Thyroid gland (tissue), 4 donors: Measurements from ENCODE around the gene KRTAP12-3.
"Not testable (repeated sequence)": the region's sequence is repeated elsewhere in the genome, so short reads cannot be mapped to it uniquely, and the experiment has no call there.

Experiments used
- POLR2A ChIP-seq, 2 donors: fragments of 450-650 bp; IDR thresholded peaks; one replicate each; pipeline ENCODE4 v1.6.1; 2017; ENCODE audit warnings: antibody characterized with exemption in 2 of 2, mild to moderate bottlenecking in 2 of 2, moderate library complexity in 1 of 2
- TF ChIP-seq, protein P1 (sequence below), 6 experiments: fragments of 200-600 bp in 3 of 6; fragments of 450-650 bp in 3 of 6; sonication (generic) in 3 of 6; IDR thresholded peaks; one replicate each; pipeline ENCODE4 v1.5.1; 2016 to 2019; ENCODE audit warnings: antibody characterized with exemption in 6 of 6, mild to moderate bottlenecking in 2 of 6, inconsistent platforms in 1 of 6, moderate library complexity in 1 of 6

DNA sequence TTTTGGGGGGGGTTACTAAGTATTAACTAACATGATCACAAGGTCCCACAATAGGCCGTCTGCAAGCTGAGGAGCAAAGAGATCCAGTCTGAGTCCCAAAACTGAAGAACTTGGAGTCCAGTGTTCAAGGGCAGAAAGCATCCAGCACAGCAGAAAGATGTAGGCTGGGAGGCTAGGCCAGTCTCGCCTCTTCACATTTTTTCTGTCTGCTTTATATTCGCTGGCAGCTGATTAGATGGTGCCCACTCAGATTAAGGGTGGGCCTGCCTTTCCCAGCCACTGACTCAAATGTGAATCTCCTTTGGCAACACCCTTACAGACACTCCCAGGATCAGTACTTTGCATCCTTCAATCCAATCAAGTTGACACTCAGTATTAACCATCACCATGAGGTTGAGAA lies 32.0 kb downstream of the KRTAP12-3 start:
- TF ChIP-seq, protein P1, sequence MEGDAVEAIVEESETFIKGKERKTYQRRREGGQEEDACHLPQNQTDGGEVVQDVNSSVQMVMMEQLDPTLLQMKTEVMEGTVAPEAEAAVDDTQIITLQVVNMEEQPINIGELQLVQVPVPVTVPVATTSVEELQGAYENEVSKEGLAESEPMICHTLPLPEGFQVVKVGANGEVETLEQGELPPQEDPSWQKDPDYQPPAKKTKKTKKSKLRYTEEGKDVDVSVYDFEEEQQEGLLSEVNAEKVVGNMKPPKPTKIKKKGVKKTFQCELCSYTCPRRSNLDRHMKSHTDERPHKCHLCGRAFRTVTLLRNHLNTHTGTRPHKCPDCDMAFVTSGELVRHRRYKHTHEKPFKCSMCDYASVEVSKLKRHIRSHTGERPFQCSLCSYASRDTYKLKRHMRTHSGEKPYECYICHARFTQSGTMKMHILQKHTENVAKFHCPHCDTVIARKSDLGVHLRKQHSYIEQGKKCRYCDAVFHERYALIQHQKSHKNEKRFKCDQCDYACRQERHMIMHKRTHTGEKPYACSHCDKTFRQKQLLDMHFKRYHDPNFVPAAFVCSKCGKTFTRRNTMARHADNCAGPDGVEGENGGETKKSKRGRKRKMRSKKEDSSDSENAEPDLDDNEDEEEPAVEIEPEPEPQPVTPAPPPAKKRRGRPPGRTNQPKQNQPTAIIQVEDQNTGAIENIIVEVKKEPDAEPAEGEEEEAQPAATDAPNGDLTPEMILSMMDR (IDR thresholded peaks at IDR 0.05): not testable (repeated sequence)
- TF ChIP-seq POLR2A (IDR thresholded peaks at IDR 0.05): not testable (repeated sequence)
